NOMO-1 treated with dmso at 0.1 percent for 144 hours (cell line): ENCODE data around the gene DEAF1.

Experiments used
- DNase-seq: peaks from one replicate; lab custom pipeline; 2025; ENCODE audit not compliant: unreplicated experiment; lab: John Stamatoyannopoulos, UW

DEAF1 gene

DNA sequence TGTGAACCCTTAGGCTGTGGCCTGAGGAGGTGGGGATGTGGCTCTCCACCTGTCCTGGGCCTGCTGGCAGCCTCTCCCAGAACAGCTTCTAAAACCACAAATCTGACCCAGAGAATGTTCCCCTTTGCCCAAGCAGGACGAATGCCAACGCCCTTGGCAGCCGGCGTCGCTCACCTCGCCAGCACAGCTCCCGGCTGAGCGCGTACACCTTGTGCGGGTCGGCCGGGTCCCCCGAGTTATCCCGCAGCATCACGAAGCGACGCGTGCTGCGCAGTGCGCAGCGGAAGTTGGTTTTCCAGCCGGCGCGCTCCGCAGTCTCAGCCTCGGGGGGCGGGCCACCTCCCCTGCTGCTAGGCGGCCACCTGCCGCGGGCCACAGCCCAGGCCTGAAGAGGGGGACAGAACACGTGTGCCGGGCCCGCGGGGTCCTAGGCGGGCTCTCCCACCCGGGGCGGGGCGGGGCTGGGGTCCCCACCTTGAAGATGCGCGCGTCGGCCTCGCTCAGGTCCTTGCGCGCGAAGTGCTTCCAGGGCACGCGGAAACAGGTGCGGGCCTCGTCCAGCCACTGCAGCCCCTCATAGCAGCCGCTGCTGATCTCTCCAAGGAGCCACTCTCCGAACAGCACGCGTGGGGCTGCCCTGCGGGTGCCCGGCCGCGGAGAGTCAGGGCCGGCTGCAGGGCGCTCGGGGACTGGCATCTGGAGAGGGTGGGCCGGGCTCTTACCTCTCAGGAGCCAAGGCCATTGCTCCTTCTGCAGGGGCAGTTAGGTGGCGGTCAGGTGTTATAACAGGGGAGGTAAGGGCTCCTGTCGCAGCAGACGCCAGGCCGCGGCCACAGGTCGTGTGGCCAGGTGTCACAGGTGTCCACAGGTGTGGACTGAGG is 80.2 kb downstream of the DEAF1 start:
- no peak for DNase-seq

DNA sequence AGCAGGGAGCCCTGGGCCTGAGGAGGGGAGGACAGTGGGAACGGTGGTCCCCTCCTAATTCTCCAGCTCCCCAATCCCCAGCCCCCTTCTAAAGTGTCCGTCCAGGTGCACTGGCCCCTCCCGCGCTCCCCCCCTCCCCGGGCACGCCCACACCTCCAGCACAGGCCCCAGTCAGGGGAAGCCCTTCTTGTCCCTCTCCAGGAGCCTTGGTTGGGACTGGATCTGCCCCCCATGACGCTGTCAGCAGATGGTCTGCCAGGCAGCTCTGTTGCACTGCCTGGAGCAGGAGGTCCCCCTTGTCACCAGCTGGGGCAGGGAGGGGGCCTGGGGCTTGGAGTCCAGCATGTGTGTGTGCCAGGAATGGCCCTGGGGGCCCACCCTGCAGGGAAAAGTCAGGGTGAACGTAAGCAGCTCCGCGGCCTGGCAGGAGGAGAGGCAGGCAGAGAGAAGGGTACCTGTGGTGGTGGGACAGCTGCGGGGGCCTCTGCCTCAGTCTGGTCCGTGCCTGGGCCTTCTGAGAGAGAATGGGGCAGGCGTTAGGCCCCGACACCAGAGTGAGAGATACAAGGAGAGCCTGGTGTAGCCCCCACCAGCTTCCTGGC is 80.9 kb downstream of the DEAF1 start:
- DNase-seq = no peak

DNA sequence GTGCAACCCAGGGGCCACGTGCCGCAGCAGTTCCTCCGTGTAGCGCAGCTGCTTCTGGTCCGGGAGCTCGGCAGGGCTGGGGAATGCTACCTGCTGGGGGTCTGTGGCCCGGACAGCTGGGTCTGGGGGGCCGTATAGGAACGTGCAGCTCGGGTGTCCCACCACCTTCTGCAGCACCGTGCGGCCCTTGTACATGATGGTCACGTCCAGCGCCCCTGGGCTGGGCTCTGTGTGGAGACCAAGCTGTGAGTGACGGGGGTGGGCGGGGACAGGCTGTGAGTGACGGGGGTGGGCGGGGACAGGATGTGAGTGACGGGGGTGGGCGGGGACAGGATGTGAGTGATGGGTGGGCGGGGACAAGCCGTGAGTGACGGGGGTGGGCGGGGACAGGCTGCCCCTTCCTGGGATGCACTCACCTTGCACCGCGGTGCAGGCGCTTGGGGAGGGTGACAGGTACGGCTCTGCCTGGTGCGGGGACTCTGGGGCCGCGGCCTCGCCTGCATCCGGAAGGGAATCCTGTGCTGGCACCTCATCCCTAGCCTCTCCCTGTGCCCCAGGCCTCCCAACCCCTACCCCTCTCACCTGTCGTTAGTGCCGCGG is 81.6 kb downstream of the DEAF1 start:
- peak; percentile 3 for DNase-seq

DNA sequence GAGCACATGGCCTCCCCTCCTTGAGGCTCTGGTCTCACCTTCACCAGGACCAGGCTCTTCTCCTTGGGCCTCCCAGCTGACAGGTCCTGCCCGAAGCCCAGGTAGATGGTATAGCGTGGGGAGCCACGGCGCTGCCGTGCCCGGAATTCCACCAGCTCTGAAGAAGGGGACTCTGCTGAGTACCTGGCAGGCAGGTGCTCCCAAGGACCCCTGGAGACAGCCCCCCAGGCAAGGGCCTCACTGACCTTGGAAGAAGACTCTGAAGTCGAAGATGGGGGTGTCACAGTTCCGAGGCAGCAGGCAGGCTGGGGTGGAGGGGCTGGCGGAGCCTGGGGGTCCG is 82.1 kb downstream of the DEAF1 start:
- DNase-seq = no peak

DNA sequence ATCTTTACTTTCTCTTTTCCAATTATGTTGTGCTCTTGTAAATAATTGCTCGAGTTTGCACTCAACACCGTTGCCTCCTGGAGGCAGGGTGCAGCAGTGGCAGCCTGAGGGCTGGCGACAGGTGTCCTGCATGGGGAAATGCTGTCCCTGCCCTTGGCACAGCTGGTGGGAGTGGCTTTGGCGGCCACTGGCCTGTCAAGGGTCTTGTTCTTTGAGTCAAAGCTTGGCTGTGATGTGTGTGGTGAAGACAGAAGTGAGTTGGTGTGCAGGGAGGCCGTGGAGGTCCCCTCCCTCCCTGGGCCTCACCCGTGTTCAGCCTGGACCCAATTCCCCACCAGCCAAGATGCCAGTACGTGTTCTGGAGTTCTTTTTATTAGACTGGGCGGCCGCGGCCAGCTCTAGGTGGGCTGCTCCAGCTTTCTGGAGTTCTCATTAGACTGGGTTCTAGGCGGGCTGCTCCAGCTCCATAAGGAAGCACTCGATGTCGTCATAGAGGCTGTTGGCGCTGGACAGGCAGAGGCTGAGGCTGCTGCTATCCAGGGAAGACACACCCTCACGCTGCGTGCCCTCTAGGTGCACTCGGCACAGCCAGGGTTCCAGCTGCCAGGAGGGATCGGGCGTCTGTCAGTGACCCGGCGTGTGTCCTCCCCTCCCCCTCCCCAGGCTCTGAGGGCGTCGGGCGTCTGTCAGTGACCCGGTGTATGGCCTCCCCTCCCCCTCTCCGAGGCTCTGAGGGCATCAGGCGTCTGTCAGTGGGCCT is 82.6 kb downstream of the DEAF1 start:
- no peak for DNase-seq

DNA sequence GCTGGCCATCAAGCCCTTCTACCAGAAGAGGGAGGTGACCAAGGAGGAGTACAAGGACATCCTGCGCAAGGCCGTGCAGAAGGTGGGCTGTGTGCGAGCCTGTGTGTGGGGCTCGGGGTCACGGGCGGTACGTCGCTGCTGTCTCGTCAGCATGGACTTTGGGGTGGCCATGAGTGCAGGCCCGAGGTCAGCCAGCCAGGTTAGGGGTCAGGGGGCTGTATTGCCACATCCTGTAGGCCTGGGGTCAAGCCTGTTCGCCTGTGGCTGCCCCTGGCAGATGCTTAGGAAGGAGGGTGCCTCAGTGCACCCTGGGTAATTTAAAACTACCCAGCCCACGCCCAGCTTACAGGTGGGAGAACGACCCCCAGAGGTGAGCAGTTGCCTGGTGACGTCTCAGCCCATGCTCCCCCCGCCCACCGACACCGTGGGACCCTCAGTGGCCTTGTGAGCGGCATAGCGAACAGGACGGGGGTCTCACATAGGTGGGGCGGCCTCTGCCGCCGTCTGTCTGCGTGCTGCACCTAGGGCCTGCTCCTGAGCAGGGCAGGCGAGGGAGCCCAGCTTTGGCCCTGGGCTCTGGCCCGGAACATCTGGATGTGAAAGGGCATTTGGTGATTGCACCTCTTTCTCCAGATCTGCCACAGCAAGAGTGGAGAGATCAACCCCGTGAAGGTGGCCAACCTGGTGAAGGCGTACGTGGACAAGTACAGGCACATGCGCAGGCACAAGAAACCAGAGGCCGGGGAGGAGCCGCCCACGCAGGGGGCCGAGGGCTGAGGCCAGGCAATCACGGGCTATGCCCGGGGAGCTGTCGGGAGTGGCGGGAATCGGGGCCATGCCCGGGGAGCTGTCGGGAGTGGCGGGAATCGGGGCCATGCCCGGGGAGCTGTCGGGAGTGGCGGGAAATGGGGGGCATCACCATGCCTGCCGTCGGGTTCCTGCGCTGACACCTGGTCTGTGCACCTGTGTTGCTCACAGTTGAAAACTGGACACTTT is 83.7 kb downstream of the DEAF1 start:
- no peak for DNase-seq

DNA sequence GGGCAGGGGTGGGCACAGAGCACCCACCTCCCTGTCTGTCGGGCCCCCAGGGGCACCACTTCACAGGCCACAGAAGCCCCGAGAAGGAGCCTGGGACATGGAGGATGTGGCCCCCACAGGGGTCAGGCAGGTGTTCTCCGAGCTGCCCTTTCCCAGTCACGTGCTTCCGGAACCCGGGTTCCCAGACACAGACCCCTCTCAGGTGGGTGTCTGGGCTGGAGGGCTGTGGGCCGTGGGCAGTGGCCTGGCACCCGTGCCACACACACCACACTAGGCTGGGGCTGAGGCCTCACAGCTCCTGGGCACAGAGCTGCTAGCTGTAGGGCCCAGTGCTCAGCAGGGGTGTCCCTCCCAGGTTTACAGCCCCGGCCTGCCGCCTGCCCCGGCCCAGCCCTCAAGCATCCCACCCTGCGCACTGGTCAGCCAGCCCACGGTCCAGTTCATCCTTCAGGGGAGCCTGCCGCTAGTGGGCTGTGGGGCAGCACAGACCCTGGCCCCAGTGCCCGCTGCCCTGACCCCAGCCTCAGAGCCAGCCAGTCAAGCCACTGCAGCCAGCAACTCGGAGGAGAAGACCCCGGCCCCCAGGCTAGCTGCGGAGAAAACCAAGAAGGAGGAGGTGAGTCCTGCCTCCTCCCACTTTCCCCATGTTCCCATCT is 84.7 kb downstream of the DEAF1 start:
- no peak for DNase-seq

DNA sequence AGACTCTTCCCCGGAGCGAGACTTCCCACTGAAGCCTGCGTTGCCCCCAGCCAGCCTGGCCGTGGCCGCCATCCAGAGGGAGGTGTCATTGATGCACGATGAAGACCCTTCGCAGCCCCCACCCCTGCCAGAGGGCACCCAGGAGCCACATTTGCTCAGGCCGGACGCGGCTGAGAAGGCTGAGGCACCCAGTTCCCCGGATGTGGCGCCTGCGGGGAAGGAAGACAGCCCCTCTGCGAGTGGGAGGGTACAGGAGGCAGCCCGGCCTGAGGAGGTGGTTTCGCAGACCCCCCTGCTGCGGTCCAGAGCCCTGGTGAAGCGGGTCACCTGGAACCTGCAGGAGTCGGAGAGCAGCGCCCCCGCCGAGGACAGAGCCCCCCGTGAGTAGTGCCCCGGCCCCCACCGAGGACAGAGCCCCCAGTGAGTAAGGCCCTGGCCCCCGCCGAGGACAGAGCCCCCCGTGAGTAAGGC is 85.6 kb downstream of the DEAF1 start:
- no peak for DNase-seq

DNA sequence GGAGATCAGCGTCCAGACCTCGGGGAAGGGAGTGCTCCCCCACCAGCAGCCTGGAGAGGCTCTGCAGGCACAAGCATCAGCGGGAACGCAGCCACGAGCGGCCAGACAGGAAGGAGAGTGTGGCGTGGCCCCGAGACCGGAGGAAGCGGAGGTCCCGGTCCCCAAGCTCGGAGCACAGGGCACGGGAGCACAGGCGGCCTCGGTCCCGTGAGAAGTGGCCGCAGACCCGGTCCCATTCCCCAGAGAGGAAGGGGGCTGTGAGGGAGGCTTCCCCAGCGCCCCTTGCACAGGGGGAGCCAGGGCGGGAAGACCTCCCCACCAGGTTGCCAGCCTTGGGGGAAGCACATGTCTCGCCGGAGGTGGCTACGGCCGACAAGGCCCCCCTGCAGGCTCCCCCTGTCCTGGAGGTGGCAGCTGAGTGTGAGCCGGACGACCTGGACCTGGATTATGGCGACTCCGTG is 86.2 kb downstream of the DEAF1 start:
- DNase-seq = no peak

DNA sequence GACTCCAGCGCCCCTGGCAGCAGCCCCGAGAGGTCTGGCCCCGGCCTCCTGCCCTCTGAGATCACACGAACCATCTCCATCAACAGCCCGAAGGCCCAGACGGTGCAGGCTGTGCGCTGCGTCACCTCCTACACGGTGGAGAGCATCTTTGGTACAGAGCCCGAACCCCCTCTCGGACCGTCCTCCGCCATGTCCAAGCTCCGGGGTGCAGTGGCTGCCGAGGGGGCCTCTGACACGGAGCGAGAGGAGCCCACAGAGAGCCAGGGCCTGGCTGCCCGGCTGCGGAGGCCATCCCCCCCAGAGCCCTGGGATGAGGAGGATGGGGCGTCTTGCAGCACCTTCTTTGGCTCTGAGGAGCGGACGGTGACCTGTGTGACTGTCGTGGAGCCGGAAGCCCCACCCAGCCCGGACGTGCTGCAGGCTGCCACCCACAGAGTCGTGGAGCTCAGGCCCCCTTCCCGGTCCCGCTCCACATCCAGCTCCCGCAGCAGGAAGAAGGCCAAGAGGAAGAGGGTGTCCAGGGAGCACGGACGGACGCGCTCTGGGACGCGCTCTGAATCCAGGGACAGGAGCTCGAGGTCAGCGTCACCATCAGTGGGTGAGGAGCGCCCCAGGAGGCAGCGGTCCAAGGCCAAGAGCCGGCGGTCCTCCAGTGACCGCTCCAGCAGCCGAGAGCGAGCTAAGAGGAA is 86.9 kb downstream of the DEAF1 start:
- no peak for DNase-seq

DNA sequence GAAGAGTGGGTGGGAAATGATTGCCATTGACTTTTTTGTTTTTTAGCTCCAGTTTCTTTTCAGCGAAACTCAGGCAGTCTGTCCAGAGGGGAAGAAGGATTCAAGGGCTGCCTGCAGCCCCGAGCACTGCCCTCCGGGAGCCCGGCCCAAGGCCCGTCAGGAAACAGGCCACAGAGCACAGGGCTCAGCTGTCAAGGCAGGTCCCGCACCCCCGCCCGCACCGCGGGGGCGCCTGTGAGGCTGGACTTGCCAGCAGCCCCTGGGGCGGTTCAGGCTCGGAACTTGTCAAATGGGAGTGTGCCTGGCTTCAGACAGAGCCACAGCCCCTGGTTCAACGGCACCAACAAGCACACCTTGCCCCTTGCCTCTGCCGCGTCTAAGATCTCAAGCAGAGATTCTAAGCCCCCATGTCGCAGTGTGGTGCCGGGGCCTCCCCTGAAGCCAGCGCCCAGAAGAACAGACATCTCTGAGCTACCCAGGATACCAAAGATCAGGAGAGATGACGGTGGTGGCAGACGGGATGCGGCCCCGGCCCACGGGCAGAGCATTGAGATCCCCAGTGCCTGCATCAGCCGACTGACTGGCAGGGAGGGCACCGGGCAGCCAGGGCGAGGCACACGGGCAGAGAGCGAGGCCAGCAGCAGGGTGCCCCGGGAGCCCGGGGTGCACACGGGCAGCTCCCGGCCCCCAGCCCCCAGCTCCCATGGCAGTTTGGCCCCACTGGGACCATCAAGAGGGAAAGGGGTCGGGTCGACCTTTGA is 87.8 kb downstream of the DEAF1 start:
- DNase-seq = no peak

DNA sequence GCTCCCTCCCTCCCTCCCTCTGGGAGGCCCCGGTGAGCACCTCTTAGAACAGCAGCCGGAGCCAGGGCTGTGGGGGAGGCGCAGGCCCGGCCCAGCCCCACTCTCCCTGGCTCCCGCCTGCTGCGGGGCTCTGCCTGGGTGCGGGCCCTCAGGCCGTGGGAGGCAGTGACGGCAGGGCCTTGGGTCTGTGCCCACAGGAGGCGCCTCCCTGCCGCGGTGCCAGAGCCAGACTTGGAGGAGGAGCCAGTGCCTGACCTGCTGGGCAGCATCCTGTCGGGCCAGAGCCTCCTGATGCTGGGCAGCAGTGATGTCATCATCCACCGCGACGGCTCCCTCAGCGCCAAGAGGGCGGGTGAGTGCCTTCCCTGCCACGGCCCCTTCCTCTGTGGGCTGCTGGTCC is 88.8 kb downstream of the DEAF1 start:
- DNase-seq = no peak

DNA sequence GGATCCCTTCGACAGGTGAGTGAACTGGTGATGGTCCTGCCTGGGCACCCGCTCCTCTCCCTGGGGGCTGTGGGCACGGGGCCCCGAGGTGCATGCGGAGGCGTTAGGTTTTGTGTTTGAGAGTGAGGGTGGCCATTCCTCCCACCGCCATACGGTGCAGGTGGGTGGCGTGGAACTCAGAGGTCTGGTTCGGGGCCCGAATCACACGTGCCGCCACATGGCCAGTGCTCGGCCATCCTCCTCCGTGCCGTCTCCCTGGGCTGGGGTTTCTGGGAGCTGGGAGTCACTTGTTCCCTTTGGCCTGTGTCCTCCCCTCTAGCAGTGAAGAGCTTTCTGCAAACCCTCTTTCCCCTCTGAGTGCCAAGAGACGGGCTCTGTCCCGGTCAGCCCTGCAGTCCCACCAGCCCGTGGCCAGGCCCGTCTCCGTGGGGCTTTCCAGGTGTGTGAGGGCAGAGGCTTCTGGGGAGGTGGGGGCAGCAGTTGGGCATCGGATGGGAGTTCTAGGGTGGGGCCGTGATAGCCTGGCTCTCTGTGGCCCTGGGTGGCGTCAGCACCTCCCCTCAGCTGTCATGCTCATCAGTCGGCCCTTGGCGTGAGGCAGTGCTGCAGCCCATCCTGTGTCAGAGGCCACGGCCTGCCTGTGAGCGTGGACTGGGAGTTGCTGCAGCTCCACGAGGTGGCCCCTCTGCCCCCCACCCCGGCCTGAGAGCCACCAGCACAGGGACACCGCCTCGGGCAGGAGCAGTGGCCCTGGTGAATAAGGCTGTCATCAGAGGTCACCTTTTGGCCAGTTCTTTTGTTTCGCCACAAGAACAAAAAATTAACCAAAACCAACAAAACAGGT is 89.5 kb downstream of the DEAF1 start:
- no peak for DNase-seq

DNA sequence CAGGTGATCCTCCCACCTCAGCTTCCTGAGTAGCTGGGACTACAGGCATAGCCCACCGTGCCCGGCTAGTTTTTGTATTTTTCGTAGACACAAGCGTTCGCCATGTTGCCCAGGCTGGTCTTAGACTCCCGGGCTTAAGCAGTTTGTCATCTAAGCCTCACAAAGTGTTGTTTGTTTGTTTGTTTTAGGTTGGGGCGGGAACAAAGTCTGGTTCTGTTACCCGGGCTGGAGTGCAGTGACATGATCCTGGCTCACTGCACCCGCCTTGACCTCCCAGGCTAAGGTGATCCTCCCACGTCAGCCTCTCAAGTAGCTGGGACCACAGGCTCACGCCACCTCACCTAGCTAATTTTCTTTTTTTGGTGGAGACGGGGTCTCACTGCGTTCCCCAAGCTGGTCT is 91.9 kb downstream of the DEAF1 start:
- DNase-seq = no peak

DNA sequence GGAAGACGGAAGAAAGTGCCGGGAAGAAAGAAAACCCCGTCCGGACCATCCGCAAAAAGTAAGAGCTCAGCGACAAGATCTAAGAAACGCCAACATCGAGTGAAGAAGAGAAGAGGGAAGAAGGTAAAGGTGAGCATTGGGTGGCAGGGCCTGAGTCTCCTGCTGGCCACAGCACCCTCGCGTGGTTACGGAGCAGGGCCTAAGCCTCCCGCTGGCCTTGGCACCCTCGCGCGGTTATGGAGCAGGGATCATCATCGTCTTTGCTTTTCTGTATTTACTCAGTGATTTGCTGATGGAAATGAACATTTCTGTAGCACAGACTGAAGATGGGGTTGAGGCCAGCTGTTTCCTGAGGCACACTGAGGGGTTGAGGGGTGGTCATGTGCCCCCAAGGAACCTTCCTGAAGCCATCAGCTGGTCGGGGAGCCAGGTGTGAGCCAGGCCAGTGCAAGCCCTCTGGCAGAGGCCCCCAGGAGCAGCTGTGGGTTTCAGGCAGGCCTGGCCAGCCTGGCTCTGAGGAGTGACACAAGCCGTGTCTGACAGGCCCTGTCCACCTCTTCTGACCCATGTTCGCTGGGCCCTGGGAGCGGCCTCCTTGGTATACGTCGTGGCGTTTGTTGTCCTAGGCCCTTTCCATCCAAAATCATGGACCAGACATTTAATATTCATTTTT is 93.3 kb downstream of the DEAF1 start:
- no peak for DNase-seq

DNA sequence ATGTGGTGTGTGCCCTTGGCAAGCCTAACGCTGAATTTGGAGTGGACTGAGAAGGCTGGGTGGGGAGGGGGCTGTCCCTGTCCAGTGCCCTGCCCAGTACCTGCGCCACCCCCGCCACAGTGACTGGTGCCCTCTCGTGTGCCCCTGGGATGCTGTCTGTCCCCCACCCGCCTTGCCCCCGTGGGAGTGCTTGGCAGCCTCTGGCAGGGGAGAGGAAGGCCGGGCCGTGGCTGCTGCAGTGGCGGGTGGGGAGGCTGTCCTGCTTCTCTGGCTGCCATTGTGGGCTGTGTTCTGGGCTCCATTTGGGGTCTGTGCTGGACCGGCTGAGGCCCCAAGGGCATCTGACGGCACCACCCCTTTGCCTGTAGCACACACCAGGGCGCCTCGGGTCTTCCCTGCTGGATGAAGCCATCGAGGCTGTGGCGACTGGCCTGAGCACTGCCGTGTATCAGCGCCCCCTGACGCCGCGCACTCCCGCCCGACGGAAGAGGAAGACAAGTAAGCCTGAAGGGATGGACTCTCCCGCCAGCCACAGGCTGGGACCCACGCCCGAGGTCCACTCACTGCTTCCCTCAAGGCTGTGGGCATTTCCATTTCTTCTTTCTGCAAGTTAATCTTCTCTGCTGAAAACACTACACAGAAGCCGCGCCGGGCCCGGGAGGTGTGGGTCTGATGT is 96.9 kb downstream of the DEAF1 start:
- no peak for DNase-seq
